Measurements from ENCODE around the gene KRTAP10-11. TPM values are rescaled to one million over a fixed set of nuclear protein-coding genes. Genes with fewer than 3 reads are reported as not detected.
A peak's percentile ranks its signal among the peaks of the same experiment; 100 is the strongest.

Gene KRTAP10-11
- total and polyA plus RNA-seq, 2 of the 8 experiments (the other 6 are each of a cell fraction or from before 2014, with no cell fraction given): not detected

- no peak overlapping the region for H3K27ac ChIP-seq (ENCODE audit: low read depth, low read length)
- no peak for TF ChIP-seq YY1 (IDR thresholded peaks at IDR 0.05; ENCODE audit: low read depth, low read length)
- no peak for TF ChIP-seq RNF2 (IDR thresholded peaks at IDR 0.05; ENCODE audit: borderline replicate concordance, low read depth, low read length, missing control alignments, poor library complexity, severe bottlenecking)
- no peak for TF ChIP-seq BCL11A (IDR thresholded peaks at IDR 0.05; ENCODE audit: low read depth in 2 of 2, low read length in 2 of 2)
- CTCF ChIA-PET (ENCODE audit: partially characterized antibody): interaction anchor here (0.6 to 4.0 kb wide), 25 partner anchors 8 to 182 kb away, joined by 3 to 16 read pairs (median 4); partner anchors contain the start of genes KRTAP10-11, KRTAP10-7, KRTAP10-9 and KRTAP12-2
- H3K36me3 ChIP-seq (ENCODE audit: control insufficient read depth in 2 of 4, insufficient read depth in 4 of 4, low read length in 3 of 4): no peaks in the 10 kb centered on the region
- H4K20me1 ChIP-seq (replicated peaks in 1 of 2; ENCODE audit: control insufficient read depth in 1 of 2, insufficient read depth in 2 of 2, low read length in 2 of 2): peaks cover 0 to 1% of the 10 kb centered on the region in 2 experiments
- H3K4ac ChIP-seq (replicated peaks; ENCODE audit: insufficient read length, low read depth, low read length): peak overlapping the region; percentile 50
- H3K23ac ChIP-seq (ENCODE audit: insufficient read length): no peak overlapping the region
- no peaks in the 10 kb centered on the region; the same call in 1 of the 2 replicates for H3K79me1 ChIP-seq (ENCODE audit: low read depth, low read length)
- H3K4me2 ChIP-seq (ENCODE audit: insufficient read depth in 1 of 2, low read depth in 2 of 2, low read length in 2 of 2): no peak overlapping the region
- H4K91ac ChIP-seq (replicated peaks; ENCODE audit: insufficient read length, low read length): no peak overlapping the region
- H3K79me2 ChIP-seq (ENCODE audit: control insufficient read depth in 1 of 2, insufficient read depth in 2 of 2, low read length in 2 of 2): no peaks in the 10 kb centered on the region
- H3K18ac ChIP-seq (ENCODE audit: extremely low read depth, low read length): no peak overlapping the region
- H3K56ac ChIP-seq (replicated peaks; ENCODE audit: insufficient read length, low read depth, low read length): no peak overlapping the region
- H4K8ac ChIP-seq (ENCODE audit: extremely low read depth, insufficient read depth, low read length): no peak overlapping the region
- H2BK5ac ChIP-seq (ENCODE audit: low read depth, low read length): no peak overlapping the region
- peaks cover 10 to 11% of the 10 kb centered on the region in 2 experiments for H3K9me3 ChIP-seq (ENCODE audit: insufficient read depth in 2 of 2, low read depth in 1 of 2, low read length in 1 of 2)
- H3K4me3 ChIP-seq (ENCODE audit: extremely low read depth in 1 of 4, insufficient read depth in 2 of 4, low read depth in 3 of 4, low read length in 4 of 4): no peak overlapping the region
- no peak overlapping the region; a peak in 1 of 7 replicates for H3K9ac ChIP-seq (replicated peaks in 1 of 4; ENCODE audit: extremely low read depth in 1 of 4, low read depth in 3 of 4, low read length in 3 of 4)
- H2BK12ac ChIP-seq (ENCODE audit: low read depth, low read length): no peak overlapping the region
- H2AFZ ChIP-seq (ENCODE audit: low read length): no peak overlapping the region
- FAIRE-seq (no peak), DNase-seq (ENCODE audit: low read depth in 1 of 2, low spot score in 2 of 2) (no peak)
- WGBS, 2 experiments (ENCODE audit: extremely low coverage in 1 of 2, insufficient coverage in 1 of 2, insufficient read length in 1 of 2, insufficient replicate concordance in 2 of 2, low coverage in 1 of 2, low lambda C conversion rate in 2 of 2, missing lambda C conversion rate in 1 of 2): 93% methylated on average over 3 of the region's 3 CpGs; no CpG with 5 or more reads in 1 of the 2 experiments
- POLR2A ChIA-PET (ENCODE audit: partially characterized antibody): no interaction called here
- peaks cover 0 to 5% (median 2%) of the 10 kb centered on the region in 4 experiments; a peak in 4 of 7 replicates for H3K4me1 ChIP-seq (replicated peaks in 1 of 4; ENCODE audit: control insufficient read depth in 3 of 4, insufficient read depth in 4 of 4, low read length in 3 of 4)
- no peak overlapping the region for H2BK15ac ChIP-seq (ENCODE audit: low read length)
- H4K5ac ChIP-seq (ENCODE audit: insufficient read length, low read depth, low read length): no peak overlapping the region
- H3K27me3 ChIP-seq (replicated peaks in 1 of 4; ENCODE audit: control insufficient read depth in 3 of 4, extremely low read depth in 1 of 4, insufficient read depth in 3 of 4, low read length in 3 of 4): no peaks in the 10 kb centered on the region
- no peak overlapping the region for H2BK20ac ChIP-seq (ENCODE audit: low read length)
- no peaks in the 10 kb centered on the region for H3K23me2 ChIP-seq (ENCODE audit: low read depth, low read length)
- no peak overlapping the region for H2BK120ac ChIP-seq (replicated peaks; ENCODE audit: low read depth, low read length)
- H3K14ac ChIP-seq (ENCODE audit: insufficient read length): no peak overlapping the region
- no peak overlapping the region for H2AK5ac ChIP-seq (ENCODE audit: low read depth, low read length)
Observed at GRCh38 chr21:44618909-44619308, 27.3 kb upstream of the KRTAP10-11 start.
